GM23338 (cell line): ENCODE measurements around the gene FAM13A. TPM values are rescaled to one million over a fixed set of nuclear protein-coding genes. Genes with fewer than 3 reads are reported as not detected.

Experiments
- ATAC-seq: fragments of 200-7000 bp; cut with Tn5 transposase; 3 replicates; pipeline ENCODE4 v1.9.1; 2020
- DNase-seq: peaks from one replicate; pipeline ENCODE4 v3.0.0-alpha.2; 2015; ENCODE audit warnings: low spot score
- H2AFZ ChIP-seq: fragments of 200-600 bp; sonication (generic); 2 replicates; pipeline ENCODE4 v1.8.0; 2016; ENCODE audit warnings: antibody characterized with exemption, mild to moderate bottlenecking, moderate library complexity
- H3F3A ChIP-seq: fragments of 200-600 bp; sonication (generic); replicated peaks from 2 replicates; pipeline ENCODE4 v1.8.0; 2017; ENCODE audit warnings: antibody characterized with exemption, mixed run types, low read depth
- H3K27ac ChIP-seq: fragments of 200-600 bp; sonication (generic); 2 replicates; pipeline ENCODE4 v1.6.1; 2016; ENCODE audit warnings: low read depth
- H3K27me3 ChIP-seq: fragments of 200-600 bp; sonication (generic); 2 replicates; pipeline ENCODE4 v1.8.0; 2016; ENCODE audit warnings: mild to moderate bottlenecking, mixed run types, moderate library complexity; ENCODE audit not compliant: insufficient read depth
- H3K36me3 ChIP-seq: fragments of 200-600 bp; sonication (generic); 2 replicates; pipeline ENCODE4 v1.8.0; 2016; ENCODE audit warnings: mild to moderate bottlenecking; ENCODE audit not compliant: insufficient read depth
- H3K4me1 ChIP-seq: fragments of 200-600 bp; sonication (generic); 2 replicates; pipeline ENCODE4 v1.8.0; 2016; ENCODE audit warnings: mild to moderate bottlenecking, moderate library complexity; ENCODE audit not compliant: insufficient read depth
- H3K4me2 ChIP-seq: fragments of 200-600 bp; sonication (generic); 2 replicates; pipeline ENCODE4 v1.7.1; 2017; ENCODE audit warnings: mixed run types
- H3K4me3 ChIP-seq: fragments of 200-600 bp; sonication (generic); 2 replicates; pipeline ENCODE4 v1.6.1; 2016; ENCODE audit warnings: mixed run types
- H3K79me2 ChIP-seq: fragments of 200-600 bp; sonication (generic); replicated peaks from 2 replicates; pipeline ENCODE4 v1.8.0; 2017; ENCODE audit warnings: mild to moderate bottlenecking; ENCODE audit not compliant: insufficient read depth
- H3K9me2 ChIP-seq: fragments of 200-600 bp; sonication (generic); 2 replicates; pipeline ENCODE4 v1.8.0; 2017; ENCODE audit not compliant: insufficient read depth
- H4K20me1 ChIP-seq: fragments of 200-600 bp; sonication (generic); replicated peaks from 2 replicates; pipeline ENCODE4 v1.8.0; 2017; ENCODE audit warnings: mild to moderate bottlenecking; ENCODE audit not compliant: insufficient read depth
- H3K27ac Mint-ChIP-seq: 2 replicates; pipeline ENCODE4 v1.8.0; 2020; ENCODE audit warnings: inconsistent platforms, mild to moderate bottlenecking, moderate library complexity, mixed read lengths
- H3K27me3 Mint-ChIP-seq: 3 replicates; pipeline ENCODE4 v1.8.0; 2022; ENCODE audit warnings: low read depth, mild to moderate bottlenecking, moderate library complexity, mixed read lengths, inconsistent platforms; ENCODE audit not compliant: insufficient read depth, poor library complexity
- H3K36me3 Mint-ChIP-seq: 3 replicates; pipeline ENCODE4 v1.8.0; 2021; ENCODE audit warnings: low read depth, mild to moderate bottlenecking, inconsistent platforms, moderate library complexity, mixed read lengths
- H3K4me1 Mint-ChIP-seq: 3 replicates; pipeline ENCODE4 v1.8.0; 2020; ENCODE audit warnings: mild to moderate bottlenecking, inconsistent platforms, mixed read lengths
- H3K4me3 Mint-ChIP-seq: 3 replicates; pipeline ENCODE4 v1.8.0; 2021; ENCODE audit warnings: moderate library complexity, mild to moderate bottlenecking, inconsistent platforms, mixed read lengths
- H3K9me3 Mint-ChIP-seq: 3 replicates; pipeline ENCODE4 v1.8.0; 2020; ENCODE audit warnings: moderate library complexity, mild to moderate bottlenecking, inconsistent platforms, mixed read lengths
- ETS1 ChIP-seq: IDR thresholded peaks from 2 replicates; pipeline ENCODE4 v1.6.1; 2016; ENCODE audit warnings: antibody characterized with exemption
- NANOG ChIP-seq: IDR thresholded peaks from 2 replicates; pipeline ENCODE4 v1.6.1; 2016; ENCODE audit warnings: antibody characterized with exemption, borderline replicate concordance
- POLR2AphosphoS5 ChIP-seq: IDR thresholded peaks from 2 replicates; pipeline ENCODE4 v1.6.1; 2016; ENCODE audit warnings: antibody characterized with exemption, low read depth
- ZNF114 ChIP-seq: fragments of 250-450 bp; sonication (Bioruptor Pico); IDR thresholded peaks from 2 replicates; pipeline ENCODE4 v1.5.0; 2020; ENCODE audit warnings: mild to moderate bottlenecking, moderate library complexity
- polyA plus RNA-seq: library from polyadenylated mRNA; unstranded; fragments of >200 nt; fragmentation: Nextera tagmentation; extraction: Ambion mirVana; gene quantifications from 2 replicates; pipeline ENCODE4 v1.2.1, GENCODE V29; 2016
- total RNA-seq: library from RNA; depleted of rRNA; stranded (reverse); fragments of >200 nt; shearing (Covaris generic); gene quantifications from 2 replicates; pipeline ENCODE4 v1.2.3, GENCODE V29; 2014
- TF ChIP-seq, protein P1 (sequence below): fragments of 250-450 bp; sonication (Bioruptor Pico); IDR thresholded peaks from 2 replicates; pipeline ENCODE4 v1.5.0; 2020; ENCODE audit warnings: mild to moderate bottlenecking, moderate library complexity

Gene FAM13A
- total and polyA plus RNA-seq, 2 experiments from 2014 or later = 13.9 to 28.4 TPM

DNA sequence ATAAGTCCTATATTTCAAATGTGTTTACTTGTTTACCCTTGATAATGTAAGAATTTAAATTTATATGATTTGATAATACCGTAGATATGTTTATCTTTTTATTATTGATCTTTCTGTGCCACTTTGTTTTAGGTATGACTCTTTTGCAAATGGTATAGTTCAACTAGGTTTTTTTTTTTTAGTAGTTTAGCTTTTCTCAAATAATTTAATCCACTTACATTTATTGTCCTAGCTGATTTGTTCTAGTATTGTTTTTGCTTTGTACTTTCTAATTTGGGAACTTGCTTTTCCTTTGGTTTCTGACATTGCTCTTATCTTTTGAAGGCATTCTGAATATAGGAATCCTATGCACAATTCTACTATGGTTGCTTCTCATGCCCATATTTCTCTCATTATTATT, 260.4 kb downstream of the FAM13A start:
- Histone ChIP-seq H3K4me1 (peaks cover 28% of the 10 kb centered on the region), H3K9me2 (no peaks in the 10 kb centered on the region), H3K4me3 (no peak overlapping the region), H3K4me2 (no peak overlapping the region), H3K27me3 (no peaks in the 10 kb centered on the region), H4K20me1 (no peaks in the 10 kb centered on the region), H3K79me2 (no peaks in the 10 kb centered on the region), H3K27ac (no peak overlapping the region), H2AFZ (no peak overlapping the region), H3K36me3 (no peaks in the 10 kb centered on the region), H3F3A (no peaks in the 10 kb centered on the region)
- Mint-ChIP-seq H3K27me3 (no peaks in the 10 kb centered on the region), H3K9me3 (no peaks in the 10 kb centered on the region), H3K4me3 (no peak overlapping the region), H3K27ac (no peak overlapping the region), H3K4me1 (peaks cover 22% of the 10 kb centered on the region), H3K36me3 (no peaks in the 10 kb centered on the region)
- DNase-seq = no peak
- no peak for TF ChIP-seq POLR2AphosphoS5
- TF ChIP-seq, protein P1, sequence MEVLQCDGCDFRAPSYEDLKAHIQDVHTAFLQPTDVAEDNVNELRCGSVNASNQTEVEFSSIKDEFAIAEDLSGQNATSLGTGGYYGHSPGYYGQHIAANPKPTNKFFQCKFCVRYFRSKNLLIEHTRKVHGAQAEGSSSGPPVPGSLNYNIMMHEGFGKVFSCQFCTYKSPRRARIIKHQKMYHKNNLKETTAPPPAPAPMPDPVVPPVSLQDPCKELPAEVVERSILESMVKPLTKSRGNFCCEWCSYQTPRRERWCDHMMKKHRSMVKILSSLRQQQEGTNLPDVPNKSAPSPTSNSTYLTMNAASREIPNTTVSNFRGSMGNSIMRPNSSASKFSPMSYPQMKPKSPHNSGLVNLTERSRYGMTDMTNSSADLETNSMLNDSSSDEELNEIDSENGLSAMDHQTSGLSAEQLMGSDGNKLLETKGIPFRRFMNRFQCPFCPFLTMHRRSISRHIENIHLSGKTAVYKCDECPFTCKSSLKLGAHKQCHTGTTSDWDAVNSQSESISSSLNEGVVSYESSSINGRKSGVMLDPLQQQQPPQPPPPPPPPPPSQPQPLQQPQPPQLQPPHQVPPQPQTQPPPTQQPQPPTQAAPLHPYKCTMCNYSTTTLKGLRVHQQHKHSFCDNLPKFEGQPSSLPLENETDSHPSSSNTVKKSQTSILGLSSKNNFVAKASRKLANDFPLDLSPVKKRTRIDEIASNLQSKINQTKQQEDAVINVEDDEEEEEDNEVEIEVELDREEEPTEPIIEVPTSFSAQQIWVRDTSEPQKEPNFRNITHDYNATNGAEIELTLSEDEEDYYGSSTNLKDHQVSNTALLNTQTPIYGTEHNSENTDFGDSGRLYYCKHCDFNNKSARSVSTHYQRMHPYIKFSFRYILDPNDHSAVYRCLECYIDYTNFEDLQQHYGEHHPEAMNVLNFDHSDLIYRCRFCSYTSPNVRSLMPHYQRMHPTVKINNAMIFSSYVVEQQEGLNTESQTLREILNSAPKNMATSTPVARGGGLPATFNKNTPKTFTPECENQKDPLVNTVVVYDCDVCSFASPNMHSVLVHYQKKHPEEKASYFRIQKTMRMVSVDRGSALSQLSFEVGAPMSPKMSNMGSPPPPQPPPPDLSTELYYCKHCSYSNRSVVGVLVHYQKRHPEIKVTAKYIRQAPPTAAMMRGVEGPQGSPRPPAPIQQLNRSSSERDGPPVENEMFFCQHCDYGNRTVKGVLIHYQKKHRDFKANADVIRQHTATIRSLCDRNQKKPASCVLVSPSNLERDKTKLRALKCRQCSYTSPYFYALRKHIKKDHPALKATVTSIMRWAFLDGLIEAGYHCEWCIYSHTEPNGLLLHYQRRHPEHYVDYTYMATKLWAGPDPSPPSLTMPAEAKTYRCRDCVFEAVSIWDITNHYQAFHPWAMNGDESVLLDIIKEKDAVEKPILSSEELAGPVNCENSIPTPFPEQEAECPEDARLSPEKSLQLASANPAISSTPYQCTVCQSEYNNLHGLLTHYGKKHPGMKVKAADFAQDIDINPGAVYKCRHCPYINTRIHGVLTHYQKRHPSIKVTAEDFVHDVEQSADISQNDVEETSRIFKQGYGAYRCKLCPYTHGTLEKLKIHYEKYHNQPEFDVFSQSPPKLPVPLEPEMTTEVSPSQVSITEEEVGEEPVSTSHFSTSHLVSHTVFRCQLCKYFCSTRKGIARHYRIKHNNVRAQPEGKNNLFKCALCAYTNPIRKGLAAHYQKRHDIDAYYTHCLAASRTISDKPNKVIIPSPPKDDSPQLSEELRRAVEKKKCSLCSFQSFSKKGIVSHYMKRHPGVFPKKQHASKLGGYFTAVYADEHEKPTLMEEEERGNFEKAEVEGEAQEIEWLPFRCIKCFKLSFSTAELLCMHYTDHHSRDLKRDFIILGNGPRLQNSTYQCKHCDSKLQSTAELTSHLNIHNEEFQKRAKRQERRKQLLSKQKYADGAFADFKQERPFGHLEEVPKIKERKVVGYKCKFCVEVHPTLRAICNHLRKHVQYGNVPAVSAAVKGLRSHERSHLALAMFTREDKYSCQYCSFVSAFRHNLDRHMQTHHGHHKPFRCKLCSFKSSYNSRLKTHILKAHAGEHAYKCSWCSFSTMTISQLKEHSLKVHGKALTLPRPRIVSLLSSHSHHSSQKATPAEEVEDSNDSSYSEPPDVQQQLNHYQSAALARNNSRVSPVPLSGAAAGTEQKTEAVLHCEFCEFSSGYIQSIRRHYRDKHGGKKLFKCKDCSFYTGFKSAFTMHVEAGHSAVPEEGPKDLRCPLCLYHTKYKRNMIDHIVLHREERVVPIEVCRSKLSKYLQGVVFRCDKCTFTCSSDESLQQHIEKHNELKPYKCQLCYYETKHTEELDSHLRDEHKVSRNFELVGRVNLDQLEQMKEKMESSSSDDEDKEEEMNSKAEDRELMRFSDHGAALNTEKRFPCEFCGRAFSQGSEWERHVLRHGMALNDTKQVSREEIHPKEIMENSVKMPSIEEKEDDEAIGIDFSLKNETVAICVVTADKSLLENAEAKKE (CRISPR knock-in tag) = no peak
- no peak for TF ChIP-seq ETS1
- ATAC-seq = no peak

DNA sequence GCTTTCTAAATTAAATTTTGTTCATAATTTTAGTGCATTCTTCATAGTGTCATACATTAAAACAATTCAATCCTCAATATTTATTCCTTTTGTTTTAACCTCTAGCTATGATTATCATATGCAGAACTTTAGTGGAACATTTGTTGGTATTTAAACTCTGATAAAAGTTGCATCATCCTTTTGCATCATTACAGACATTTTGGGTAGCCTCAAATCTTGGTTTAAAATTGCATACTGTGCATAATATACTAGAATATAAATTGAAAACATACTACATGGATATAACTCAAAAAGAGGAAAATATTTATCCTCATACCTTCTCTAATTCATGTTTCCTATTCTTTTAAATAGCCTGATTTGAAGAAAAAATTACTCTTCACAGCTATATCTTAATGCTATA, 262.0 kb downstream of the FAM13A start:
- H3K79me2 ChIP-seq = no peaks in the 10 kb centered on the region
- Mint-ChIP-seq H3K27me3 (no peaks in the 10 kb centered on the region), H3K4me3 (no peak overlapping the region), H3K36me3 (no peaks in the 10 kb centered on the region), H3K27ac (no peak overlapping the region), H3K9me3 (no peaks in the 10 kb centered on the region), H3K4me1 (peaks cover 25% of the 10 kb centered on the region)
- H3K36me3 ChIP-seq = no peaks in the 10 kb centered on the region
- no peak for ATAC-seq
- no peaks in the 10 kb centered on the region for H3K27me3 ChIP-seq
- no peak for DNase-seq
- H3K9me2 ChIP-seq = no peaks in the 10 kb centered on the region
- H3K4me2 ChIP-seq = no peak overlapping the region
- H4K20me1 ChIP-seq = no peaks in the 10 kb centered on the region
- H3F3A ChIP-seq = no peaks in the 10 kb centered on the region
- no peak overlapping the region for H3K27ac ChIP-seq
- H3K4me1 ChIP-seq = peaks cover 28% of the 10 kb centered on the region
- H3K4me3 ChIP-seq = no peak overlapping the region
- no peak overlapping the region for H2AFZ ChIP-seq
- TF ChIP-seq POLR2AphosphoS5 (no peak), NANOG (no peak), ETS1 (no peak), ZNF114 (CRISPR knock-in tag) (no peak)
